ENCODE data around the gene SYNRG. TPM values are rescaled to one million over a fixed set of nuclear protein-coding genes. Genes with fewer than 3 reads are reported as not detected.
A peak's percentile ranks its signal among the peaks of the same experiment; 100 is the strongest.

Gene SYNRG
- total RNA-seq, 1 donor from 2014 or later: 32.2 TPM

GRCh38 chr17:37608351-37609169 lies 658 bp downstream of the SYNRG start:
- intact Hi-C loops (cut with DNase I): no loop called here

GRCh38 chr17:37607637-37608331 lies 1.4 kb downstream of the SYNRG start:
- DNase-seq (ENCODE audit: missing footprints) (no peak), ATAC-seq (no peak)
- intact Hi-C loops (cut with DNase I): no loop called here

More at GRCh38 chr17:37608351-37609169, 658 bp downstream of the SYNRG start:
- ATAC-seq (peak; percentile 32), DNase-seq (ENCODE audit: missing footprints) (no peak)

- ATAC-seq (no peak), DNase-seq (ENCODE audit: missing footprints) (no peak)
- intact Hi-C loops (cut with DNase I): no loop called here
These were observed 3.3 kb downstream of the SYNRG start for GRCh38 chr17:37605813-37606505.

- intact Hi-C loops (cut with DNase I): no loop called here
- no peak for DNase-seq (ENCODE audit: missing footprints)
- no peak for ATAC-seq
These were observed 4.1 kb downstream of the SYNRG start for GRCh38 chr17:37605081-37605480.

- intact Hi-C loops (cut with DNase I): no loop called here
- no peak for DNase-seq (ENCODE audit: missing footprints)
- ATAC-seq: no peak
These were observed 4.7 kb downstream of the SYNRG start for GRCh38 chr17:37604556-37604955.

GRCh38 chr17:37598145-37598544 lies 11.1 kb downstream of the SYNRG start:
- intact Hi-C loops (cut with DNase I): no loop called here
- no peak for ATAC-seq
- no peak for DNase-seq (ENCODE audit: missing footprints)

- no peak for DNase-seq (ENCODE audit: missing footprints)
- ATAC-seq: no peak
- intact Hi-C loops (cut with DNase I): no loop called here
These were observed 16.9 kb downstream of the SYNRG start for GRCh38 chr17:37592291-37592690.

- ATAC-seq (no peak), DNase-seq (ENCODE audit: missing footprints) (no peak)
- intact Hi-C loops (cut with DNase I): no loop called here
These were observed 24.2 kb downstream of the SYNRG start for GRCh38 chr17:37585066-37585465.

GRCh38 chr17:37576281-37576680 lies 32.9 kb downstream of the SYNRG start:
- no peak for ATAC-seq
- intact Hi-C loops (cut with DNase I): no loop called here

GRCh38 chr17:37574427-37574826 lies 34.8 kb downstream of the SYNRG start:
- intact Hi-C loops (cut with DNase I): loop anchor here (5.0 kb wide), 1 partner anchor 47 kb away; no protein-coding TSS in a partner anchor
- ATAC-seq: no peak
- DNase-seq (ENCODE audit: missing footprints): no peak

More at GRCh38 chr17:37576281-37576680, 32.9 kb downstream of the SYNRG start:
- no peak for DNase-seq (ENCODE audit: missing footprints)

GRCh38 chr17:37571674-37572073 lies 37.5 kb downstream of the SYNRG start:
- intact Hi-C loops (cut with DNase I): loop anchor here (5.0 kb wide), 1 partner anchor 44 kb away; no protein-coding TSS in a partner anchor
- DNase-seq (ENCODE audit: missing footprints) (no peak), ATAC-seq (no peak)

GRCh38 chr17:37570527-37571093 lies 38.6 kb downstream of the SYNRG start:
- no peak for DNase-seq (ENCODE audit: missing footprints)
- ATAC-seq: peak; percentile 54
- intact Hi-C loops (cut with DNase I): loop anchor here (5.0 kb wide), 1 partner anchor 43 kb away; no protein-coding TSS in a partner anchor

GRCh38 chr17:37568350-37569053 lies 40.7 kb downstream of the SYNRG start:
- DNase-seq (ENCODE audit: missing footprints) (no peak), ATAC-seq (no peak)

GRCh38 chr17:37567538-37567937 lies 41.7 kb downstream of the SYNRG start:
- DNase-seq (ENCODE audit: missing footprints): no peak
- no peak for ATAC-seq
- intact Hi-C loops (cut with DNase I): no loop called here

More at GRCh38 chr17:37568350-37569053, 40.7 kb downstream of the SYNRG start:
- intact Hi-C loops (cut with DNase I): no loop called here

- ATAC-seq: no peak
- intact Hi-C loops (cut with DNase I): no loop called here
- no peak for DNase-seq (ENCODE audit: missing footprints)
These were observed 42.1 kb downstream of the SYNRG start for GRCh38 chr17:37567137-37567536.

- ATAC-seq: no peak
- no peak for DNase-seq (ENCODE audit: missing footprints)
- intact Hi-C loops (cut with DNase I): no loop called here
These were observed 45.0 kb downstream of the SYNRG start for GRCh38 chr17:37564252-37564651.

- intact Hi-C loops (cut with DNase I): no loop called here
- DNase-seq (ENCODE audit: missing footprints) (no peak), ATAC-seq (no peak)
These were observed 47.0 kb downstream of the SYNRG start for GRCh38 chr17:37562016-37562745.

GRCh38 chr17:37558299-37558698 lies 50.9 kb downstream of the SYNRG start:
- intact Hi-C loops (cut with DNase I): loop anchor here (10.0 kb wide), 1 partner anchor 123 kb away; no protein-coding TSS in a partner anchor
- DNase-seq (ENCODE audit: missing footprints): no peak
- no peak for ATAC-seq

Measured in Right ventricle myocardium inferior (tissue), 1 donor.